ENCODE data around the gene RPAIN.

DNA sequence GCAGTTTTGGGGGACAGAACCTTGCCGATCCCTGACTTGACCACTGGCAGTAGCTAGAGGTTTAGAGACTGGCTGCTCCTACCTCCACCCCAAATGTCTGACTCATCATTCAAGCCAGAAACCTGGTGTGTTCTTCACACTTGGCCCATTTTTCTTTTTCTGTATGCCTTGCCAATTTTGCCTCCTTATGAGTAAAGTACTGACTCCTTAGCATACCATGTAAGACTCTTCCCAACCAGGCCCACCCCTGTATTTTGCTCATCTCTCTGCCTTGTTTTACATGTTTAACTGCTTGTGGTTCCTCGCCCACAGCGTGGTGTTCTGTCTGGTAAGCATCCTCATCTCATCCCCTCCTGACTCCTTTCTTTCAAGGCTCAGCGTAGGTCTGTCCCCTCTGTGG is 38.4 kb upstream of the RPAIN start:
- TF ChIP-seq, protein P1, sequence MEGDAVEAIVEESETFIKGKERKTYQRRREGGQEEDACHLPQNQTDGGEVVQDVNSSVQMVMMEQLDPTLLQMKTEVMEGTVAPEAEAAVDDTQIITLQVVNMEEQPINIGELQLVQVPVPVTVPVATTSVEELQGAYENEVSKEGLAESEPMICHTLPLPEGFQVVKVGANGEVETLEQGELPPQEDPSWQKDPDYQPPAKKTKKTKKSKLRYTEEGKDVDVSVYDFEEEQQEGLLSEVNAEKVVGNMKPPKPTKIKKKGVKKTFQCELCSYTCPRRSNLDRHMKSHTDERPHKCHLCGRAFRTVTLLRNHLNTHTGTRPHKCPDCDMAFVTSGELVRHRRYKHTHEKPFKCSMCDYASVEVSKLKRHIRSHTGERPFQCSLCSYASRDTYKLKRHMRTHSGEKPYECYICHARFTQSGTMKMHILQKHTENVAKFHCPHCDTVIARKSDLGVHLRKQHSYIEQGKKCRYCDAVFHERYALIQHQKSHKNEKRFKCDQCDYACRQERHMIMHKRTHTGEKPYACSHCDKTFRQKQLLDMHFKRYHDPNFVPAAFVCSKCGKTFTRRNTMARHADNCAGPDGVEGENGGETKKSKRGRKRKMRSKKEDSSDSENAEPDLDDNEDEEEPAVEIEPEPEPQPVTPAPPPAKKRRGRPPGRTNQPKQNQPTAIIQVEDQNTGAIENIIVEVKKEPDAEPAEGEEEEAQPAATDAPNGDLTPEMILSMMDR (IDR thresholded peaks at IDR 0.05): no peak
- no peak for TF ChIP-seq POLR2A (IDR thresholded peaks at IDR 0.05)
- no peak for TF ChIP-seq EP300 (IDR thresholded peaks at IDR 0.05)

All from ovary (tissue), 3 donors.